EH (cell line): Measurements from ENCODE around the gene NKAIN2.
"Not testable (repeated sequence)": the region's sequence is repeated elsewhere in the genome, so short reads cannot be mapped to it uniquely, and the experiment has no call there.

ENCODE experiments used
- DNase-seq: peaks from one replicate; pipeline ENCODE4 v3.0.0-alpha.2; 2015; ENCODE audit warnings: low read depth

Gene NKAIN2

GRCh38 chr6:124688369-124688768 lies 884.7 kb downstream of the NKAIN2 start:
- DNase-seq = no peak

DNA sequence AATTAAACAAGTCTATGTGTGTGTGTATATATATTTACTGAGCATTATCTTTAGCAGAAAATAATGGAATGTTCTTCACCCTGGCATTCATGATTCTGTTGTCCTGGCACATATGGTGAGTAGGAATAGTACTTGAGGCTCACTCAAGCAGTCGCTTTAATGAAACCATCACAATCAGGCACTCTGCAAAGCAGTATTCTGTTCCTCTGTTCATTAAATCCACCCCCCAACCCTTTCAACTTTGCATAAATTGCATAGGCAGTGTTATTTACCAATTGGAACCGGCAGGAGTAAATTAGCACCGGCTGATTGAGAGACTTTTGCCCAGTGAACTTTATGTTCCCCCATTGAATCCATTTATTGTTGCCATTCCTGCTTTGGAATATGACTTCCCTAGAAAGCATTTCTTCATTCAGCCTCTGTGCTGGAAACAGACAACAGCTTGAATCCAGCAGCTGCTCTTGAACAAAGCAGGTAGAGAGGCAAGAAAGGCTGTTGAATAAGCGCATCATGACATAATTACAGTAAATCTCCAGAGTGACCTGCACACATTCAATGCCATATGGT lies 890.6 kb downstream of the NKAIN2 start:
- DNase-seq = no peak

DNA sequence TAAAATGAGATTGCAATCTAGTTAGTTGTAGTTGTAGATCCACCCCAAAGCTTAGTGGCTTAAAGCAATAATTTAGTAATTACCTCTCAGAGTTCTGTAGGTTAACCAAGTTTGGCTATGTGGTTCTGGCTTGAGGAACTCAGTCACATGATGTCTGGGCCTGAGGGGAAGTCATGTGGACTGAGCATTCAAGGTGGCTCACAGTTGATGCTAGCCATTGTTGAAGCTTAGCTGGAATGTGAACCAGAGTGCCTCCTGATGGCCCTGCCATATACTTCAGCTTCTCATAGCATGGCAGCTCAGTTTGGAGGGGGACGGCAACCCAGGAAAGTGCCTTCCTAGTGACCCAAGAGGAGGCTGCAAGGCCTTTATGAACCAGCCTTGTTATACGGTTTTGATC lies 895.4 kb downstream of the NKAIN2 start:
- no peak for DNase-seq

GRCh38 chr6:124703541-124703940 lies 899.9 kb downstream of the NKAIN2 start:
- DNase-seq = no peak

DNA sequence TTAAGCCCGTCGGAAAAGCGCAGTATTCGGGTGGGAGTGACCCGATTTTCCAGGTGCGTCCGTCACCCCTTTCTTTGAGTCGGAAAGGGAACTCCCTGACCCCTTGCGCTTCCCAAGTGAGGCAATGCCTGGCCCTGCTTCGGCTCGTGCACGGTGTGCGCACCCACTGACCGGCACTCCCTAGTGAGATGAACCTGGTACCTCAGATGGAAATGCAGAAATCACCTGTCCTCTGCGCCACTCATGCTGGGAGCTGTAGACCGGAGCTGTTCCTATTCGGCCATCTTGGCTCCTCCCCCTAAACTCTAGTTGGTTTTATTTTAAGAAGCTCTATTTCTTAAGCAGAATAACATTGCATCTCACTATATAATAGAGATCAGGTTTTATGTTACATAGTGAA lies 908.9 kb downstream of the NKAIN2 start:
- not testable (repeated sequence) for DNase-seq

DNA sequence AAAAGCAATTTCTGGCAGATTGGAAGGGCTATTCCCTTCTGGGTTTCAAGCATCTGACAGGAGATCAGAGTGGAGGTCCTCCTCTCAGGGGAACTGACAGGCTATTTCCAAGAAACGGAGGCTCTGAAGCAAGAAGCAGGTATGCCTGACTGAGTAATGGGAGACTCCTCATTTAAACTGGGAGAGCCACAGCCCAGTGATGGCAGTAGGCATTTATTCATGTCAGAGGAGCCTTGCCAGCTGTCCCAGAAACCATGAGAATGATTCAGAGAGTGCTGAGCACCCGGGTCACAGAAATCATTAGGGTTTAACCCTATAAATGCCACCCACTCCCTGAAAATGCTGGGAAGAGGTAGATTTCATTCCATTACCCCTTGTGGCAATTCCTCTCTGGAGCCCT lies 911.1 kb downstream of the NKAIN2 start:
- DNase-seq = no peak

- no peak for DNase-seq
Measured at GRCh38 chr6:124719913-124720312, 916.2 kb downstream of the NKAIN2 start.

- DNase-seq = no peak
Measured at GRCh38 chr6:124721331-124721730, 917.7 kb downstream of the NKAIN2 start.

DNA sequence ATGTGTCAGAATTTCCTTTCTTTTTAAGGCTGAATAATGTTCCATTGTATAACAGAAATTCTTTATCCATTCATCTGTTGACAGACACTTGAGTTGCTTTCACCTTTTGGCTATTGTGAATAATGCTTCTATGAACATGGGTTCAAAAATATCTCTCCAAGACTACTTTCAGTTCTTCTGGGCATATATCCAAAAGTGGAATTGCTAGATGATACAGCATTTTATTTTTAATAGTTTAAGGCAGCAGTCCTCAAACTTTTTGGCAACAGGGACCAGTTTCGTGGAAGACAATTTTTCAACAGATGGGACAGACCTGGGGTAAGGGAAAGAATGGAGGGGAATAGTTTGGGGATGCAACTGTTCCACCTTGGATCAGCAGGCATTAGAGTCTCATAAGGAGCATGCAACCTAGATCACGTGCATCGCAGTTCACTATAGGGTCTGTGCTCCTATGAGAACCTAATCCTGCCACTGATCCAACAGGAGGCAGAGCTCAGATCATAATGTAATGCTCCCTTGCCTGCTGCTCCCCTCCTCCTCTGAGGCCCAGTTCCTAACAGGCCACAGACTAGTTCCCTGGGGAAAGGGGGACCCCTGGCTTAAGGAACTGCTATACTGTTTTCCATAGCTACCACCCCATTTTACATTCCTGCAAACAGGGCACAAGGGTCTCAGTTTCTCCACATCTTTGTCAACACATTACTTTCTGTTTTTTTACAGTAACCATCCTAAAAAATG lies 918.6 kb downstream of the NKAIN2 start:
- DNase-seq = no peak

- DNase-seq = no peak
Measured at GRCh38 chr6:124723671-124724070, 920.0 kb downstream of the NKAIN2 start.

DNA sequence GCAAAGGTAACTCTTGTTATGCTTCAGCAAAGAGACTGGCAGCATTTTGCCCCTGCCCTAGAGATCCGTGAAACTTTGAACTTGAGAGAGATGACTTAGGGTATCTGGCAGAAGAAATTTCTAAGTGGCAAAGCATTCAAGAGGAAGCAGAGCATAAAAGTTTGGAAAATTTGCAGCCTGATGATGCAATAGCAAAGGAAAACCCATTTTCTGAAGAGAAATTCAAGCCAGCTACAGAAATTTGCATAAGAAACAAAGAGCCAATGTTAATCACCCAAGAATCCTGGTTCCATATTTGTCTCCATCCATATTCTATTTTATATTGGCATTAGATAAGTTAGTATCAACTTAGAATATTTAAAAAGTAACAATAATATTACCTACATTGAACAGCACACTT lies 934.1 kb downstream of the NKAIN2 start:
- not testable (repeated sequence) for DNase-seq

- DNase-seq = no peak
Measured at GRCh38 chr6:124738482-124738881, 934.8 kb downstream of the NKAIN2 start.

- no peak for DNase-seq
Measured at GRCh38 chr6:124741341-124741740, 937.7 kb downstream of the NKAIN2 start.

- DNase-seq = no peak
Measured at GRCh38 chr6:124742971-124743370, 939.3 kb downstream of the NKAIN2 start.

DNA sequence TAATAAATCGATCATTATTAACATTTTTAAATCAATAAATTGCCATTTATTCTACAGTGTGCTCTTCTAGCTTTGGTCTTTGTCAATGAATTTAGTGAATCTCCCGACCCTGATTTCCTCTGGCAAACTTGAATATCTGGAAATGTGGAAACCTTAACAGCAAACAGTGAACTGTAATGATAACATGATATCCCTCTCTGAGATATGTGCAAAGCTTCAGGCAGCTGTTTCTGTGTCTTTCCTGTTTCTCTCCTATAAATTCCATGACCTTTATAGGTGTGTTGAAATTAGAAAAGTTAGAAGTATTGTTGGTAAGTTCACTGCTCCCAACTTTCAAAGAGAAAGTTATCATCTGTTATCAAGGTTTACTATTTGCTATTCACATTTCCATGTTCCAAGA lies 939.8 kb downstream of the NKAIN2 start:
- DNase-seq = no peak

DNA sequence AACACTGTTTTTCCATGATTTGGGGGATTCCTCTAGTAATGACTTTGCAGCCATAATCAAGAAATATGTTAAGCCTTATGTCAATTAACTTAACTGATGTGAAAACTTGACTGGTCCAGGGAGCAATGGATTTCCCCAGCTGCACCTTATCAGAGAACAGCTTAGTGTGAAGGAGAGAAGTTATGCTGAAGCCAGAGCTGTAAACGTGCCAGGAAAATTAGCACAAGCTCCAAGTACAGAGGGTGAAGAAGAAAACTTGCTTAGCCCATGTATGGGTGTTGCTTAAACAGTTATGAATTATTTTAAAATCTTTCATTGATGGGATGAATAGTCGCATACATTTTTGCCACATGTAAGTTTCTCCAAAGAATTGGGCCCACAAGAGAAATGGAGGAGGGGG lies 943.7 kb downstream of the NKAIN2 start:
- no peak for DNase-seq

GRCh38 chr6:124748778-124749177 lies 945.1 kb downstream of the NKAIN2 start:
- DNase-seq = no peak

DNA sequence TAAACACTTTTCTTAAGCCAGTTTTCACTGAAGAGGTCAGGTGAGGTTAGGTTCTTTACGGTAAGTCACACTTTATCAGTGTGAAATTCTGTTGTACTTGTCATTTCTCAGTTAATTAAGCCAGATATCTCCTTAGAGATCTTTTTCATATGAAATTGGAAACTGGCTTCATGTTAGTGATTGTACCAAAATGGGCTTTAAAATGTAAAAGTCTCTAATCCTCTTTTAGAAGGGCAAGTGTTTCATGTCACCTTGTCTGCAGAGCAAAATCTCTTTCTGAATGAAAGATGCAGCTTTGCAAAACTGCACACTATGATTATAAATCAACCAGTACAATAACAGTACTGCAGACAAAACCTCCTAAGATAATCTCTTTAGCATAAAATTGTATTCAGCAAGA lies 949.3 kb downstream of the NKAIN2 start:
- DNase-seq = no peak

DNA sequence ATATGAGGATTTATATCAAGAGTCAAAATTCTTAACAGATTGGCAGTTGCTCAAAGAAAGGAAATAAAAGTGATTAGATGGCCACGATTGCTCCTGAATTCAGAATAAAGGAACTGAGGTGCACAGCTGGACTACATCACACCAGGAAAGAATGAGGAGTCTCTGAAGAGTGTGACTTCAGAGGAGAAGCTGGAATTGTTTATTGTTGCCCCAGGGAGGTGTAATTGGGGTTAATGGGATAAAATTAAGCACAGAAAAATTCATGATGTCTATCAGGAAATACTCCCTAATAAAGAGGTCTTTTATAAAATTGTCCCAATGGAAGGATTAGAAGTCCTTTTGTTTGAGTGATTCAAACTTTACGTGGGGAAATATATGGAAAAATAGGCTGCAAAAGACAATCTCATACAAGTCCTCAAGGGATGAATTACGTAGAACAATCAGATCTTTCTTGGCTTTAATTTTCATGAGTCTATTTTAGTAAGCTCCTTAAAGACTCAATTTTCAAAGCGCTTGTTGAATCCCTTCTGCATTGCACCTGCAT lies 950.0 kb downstream of the NKAIN2 start:
- DNase-seq = no peak

GRCh38 chr6:124755321-124755720 lies 951.7 kb downstream of the NKAIN2 start:
- no peak for DNase-seq

DNA sequence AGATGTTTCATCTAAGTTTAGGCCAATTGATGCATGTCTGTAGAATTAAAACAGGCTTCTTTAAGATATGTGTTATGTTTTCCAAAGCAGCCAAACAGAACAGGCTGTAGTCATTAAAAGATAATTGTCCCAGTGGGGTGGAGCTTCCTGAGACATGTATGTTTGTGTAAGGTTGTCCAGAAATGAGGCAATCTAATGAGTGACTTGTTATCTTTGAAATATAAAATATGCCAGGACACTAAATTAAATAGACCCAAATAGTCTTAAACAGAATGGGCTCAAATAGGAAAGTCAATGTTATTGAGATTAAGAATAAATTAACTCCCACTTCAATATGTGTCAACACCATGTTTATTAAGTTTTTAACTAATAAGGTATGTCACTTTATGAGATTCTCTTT lies 953.9 kb downstream of the NKAIN2 start:
- no peak for DNase-seq

DNA sequence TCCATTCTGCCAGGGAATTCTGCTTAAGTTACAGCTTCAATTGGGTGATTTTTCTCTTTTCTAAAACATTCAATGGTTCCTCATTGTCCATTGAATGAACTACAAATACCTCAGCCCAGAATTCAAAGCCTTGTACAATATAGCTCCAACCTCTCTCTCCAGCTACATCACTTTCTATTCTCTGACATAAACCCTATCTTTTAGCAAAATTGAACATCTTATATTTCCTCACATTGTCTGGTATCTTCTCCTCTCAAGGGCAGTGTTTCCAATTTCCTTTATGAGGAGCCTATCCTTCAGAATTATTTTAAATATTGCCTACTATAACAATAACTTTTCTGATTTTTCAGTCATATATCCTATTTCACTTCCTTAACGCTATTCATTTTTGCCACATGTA lies 955.0 kb downstream of the NKAIN2 start:
- no peak for DNase-seq

- DNase-seq = no peak
Measured at GRCh38 chr6:124765280-124765679, 961.6 kb downstream of the NKAIN2 start.

DNA sequence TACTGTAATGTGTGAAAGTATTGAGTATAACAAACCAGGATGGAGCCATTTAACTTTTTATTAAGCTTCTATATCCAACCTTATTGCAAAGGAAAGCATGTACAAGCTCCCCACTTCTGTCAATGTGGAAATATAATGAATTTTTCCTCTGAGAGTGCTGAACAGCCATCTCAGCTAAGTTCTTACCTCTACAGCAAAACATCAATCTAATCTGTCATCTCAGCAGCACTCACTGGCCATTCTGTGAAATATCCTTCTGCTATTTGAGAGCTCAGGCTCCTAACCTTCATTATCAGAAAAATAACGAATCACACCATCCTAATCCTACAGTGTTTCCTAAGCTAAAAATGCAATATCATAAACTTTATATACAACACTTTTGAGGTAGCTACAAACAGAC lies 964.6 kb downstream of the NKAIN2 start:
- DNase-seq = no peak
